ENCODE results near the gene HSD17B2. TPM values are rescaled to one million over a fixed set of nuclear protein-coding genes. Genes with fewer than 3 reads are reported as not detected.
A peak's percentile ranks its signal among the peaks of the same experiment; 100 is the strongest.

Gene HSD17B2
- total RNA-seq, 2 donors from 2014 or later: not detected

DNA sequence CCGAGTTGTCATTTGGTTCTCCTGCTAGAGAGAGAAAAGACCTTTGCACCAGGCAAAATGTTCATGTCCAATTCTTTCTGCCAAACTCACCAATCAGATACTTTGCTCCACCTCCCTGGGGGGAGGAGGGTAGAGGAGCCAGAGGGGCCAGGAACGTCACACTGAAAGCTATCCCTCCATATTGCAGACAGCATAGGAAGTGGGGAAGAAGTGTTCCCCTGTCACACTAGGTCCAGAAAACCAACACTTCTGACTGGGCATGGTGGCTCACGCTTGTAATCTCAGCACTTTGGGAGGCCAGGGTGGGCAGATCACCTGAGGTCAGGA is 9.5 kb downstream of the HSD17B2 start:
- H3K4me1 ChIP-seq (ENCODE audit: control insufficient read depth, insufficient read depth, low read length): peaks cover under 1% of the 10 kb centered on the region
- H3K36me3 ChIP-seq (ENCODE audit: control insufficient read depth, insufficient read depth, low read length): no peaks in the 10 kb centered on the region
- WGBS, 2 experiments (ENCODE audit: insufficient coverage in 1 of 2, insufficient read length in 1 of 2): 91 to 100% methylated on average over 1 to 3 of the region's 3 CpGs
- H3K4me3 Mint-ChIP-seq: no peak overlapping the region
- TF ChIP-seq, protein P1, sequence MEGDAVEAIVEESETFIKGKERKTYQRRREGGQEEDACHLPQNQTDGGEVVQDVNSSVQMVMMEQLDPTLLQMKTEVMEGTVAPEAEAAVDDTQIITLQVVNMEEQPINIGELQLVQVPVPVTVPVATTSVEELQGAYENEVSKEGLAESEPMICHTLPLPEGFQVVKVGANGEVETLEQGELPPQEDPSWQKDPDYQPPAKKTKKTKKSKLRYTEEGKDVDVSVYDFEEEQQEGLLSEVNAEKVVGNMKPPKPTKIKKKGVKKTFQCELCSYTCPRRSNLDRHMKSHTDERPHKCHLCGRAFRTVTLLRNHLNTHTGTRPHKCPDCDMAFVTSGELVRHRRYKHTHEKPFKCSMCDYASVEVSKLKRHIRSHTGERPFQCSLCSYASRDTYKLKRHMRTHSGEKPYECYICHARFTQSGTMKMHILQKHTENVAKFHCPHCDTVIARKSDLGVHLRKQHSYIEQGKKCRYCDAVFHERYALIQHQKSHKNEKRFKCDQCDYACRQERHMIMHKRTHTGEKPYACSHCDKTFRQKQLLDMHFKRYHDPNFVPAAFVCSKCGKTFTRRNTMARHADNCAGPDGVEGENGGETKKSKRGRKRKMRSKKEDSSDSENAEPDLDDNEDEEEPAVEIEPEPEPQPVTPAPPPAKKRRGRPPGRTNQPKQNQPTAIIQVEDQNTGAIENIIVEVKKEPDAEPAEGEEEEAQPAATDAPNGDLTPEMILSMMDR (conservative IDR thresholded peaks at IDR 0.05): no peak
- no peaks in the 10 kb centered on the region for H3K36me3 Mint-ChIP-seq (ENCODE audit: low read depth)
- no peaks in the 10 kb centered on the region for H3K9me3 Mint-ChIP-seq
- H3K4me3 ChIP-seq (ENCODE audit: low read length): no peak overlapping the region
- H3K27ac ChIP-seq (ENCODE audit: low read depth, low read length): no peak overlapping the region
- H3K27ac Mint-ChIP-seq: no peak overlapping the region
- H3K4me1 Mint-ChIP-seq: peaks cover 2% of the 10 kb centered on the region
- H3K27me3 Mint-ChIP-seq (ENCODE audit: insufficient read depth): peaks cover 10% of the 10 kb centered on the region
- no peaks in the 10 kb centered on the region for H3K9me3 ChIP-seq (ENCODE audit: control insufficient read depth, low read length)
- no peaks in the 10 kb centered on the region for H3K27me3 ChIP-seq (ENCODE audit: control insufficient read depth, insufficient read depth, low read length, poor library complexity, severe bottlenecking)
- DNase-seq: no peak
- H3K9ac ChIP-seq (ENCODE audit: extremely low read depth, low read length, poor library complexity, severe bottlenecking): no peak overlapping the region

DNA sequence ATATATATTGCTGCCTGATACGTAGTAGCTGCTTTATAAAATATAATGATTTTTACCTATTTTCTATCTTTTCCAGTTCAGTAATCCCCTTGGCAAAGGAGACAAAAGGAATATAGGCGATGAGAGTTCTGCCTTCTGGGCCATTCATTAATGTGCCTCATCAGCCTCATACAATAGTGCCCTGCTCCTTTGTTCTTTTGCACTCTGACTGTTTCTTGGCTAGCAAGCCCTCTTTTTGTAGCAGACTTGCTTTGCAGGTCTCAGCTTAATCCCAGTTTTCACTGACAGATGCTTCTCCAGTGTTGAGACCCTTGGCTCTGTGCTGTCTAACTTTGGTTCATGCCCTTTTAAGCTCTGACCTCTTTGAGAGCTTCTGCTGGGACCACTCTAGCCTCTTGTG is 10.4 kb downstream of the HSD17B2 start:
- Mint-ChIP-seq H3K27ac (no peak overlapping the region), H3K4me1 (peaks cover 9% of the 10 kb centered on the region), H3K9me3 (no peaks in the 10 kb centered on the region), H3K36me3 (ENCODE audit: low read depth) (no peaks in the 10 kb centered on the region), H3K4me3 (no peak overlapping the region), H3K27me3 (ENCODE audit: insufficient read depth) (peaks cover 10% of the 10 kb centered on the region)
- Histone ChIP-seq H3K36me3 (ENCODE audit: control insufficient read depth, insufficient read depth, low read length) (no peaks in the 10 kb centered on the region), H3K4me3 (ENCODE audit: low read length) (no peak overlapping the region), H3K9ac (ENCODE audit: extremely low read depth, low read length, poor library complexity, severe bottlenecking) (no peak overlapping the region), H3K27me3 (ENCODE audit: control insufficient read depth, insufficient read depth, low read length, poor library complexity, severe bottlenecking) (no peaks in the 10 kb centered on the region), H3K9me3 (ENCODE audit: control insufficient read depth, low read length) (no peaks in the 10 kb centered on the region), H3K27ac (ENCODE audit: low read depth, low read length) (peak overlapping the region; percentile 5), H3K4me1 (ENCODE audit: control insufficient read depth, insufficient read depth, low read length) (peaks cover 4% of the 10 kb centered on the region)
- DNase-seq: no peak
- TF ChIP-seq, protein P1 (conservative IDR thresholded peaks at IDR 0.05): no peak
- WGBS, 2 experiments (ENCODE audit: insufficient coverage in 1 of 2, insufficient read length in 1 of 2): 67 to 98% methylated on average over 1 of the region's 2 CpGs

GRCh38 chr16:82046541-82046940 is 11.5 kb downstream of the HSD17B2 start:
- Histone ChIP-seq H3K36me3 (ENCODE audit: control insufficient read depth, insufficient read depth, low read length) (no peaks in the 10 kb centered on the region), H3K9ac (ENCODE audit: extremely low read depth, low read length, poor library complexity, severe bottlenecking) (no peak overlapping the region), H3K27ac (ENCODE audit: low read depth, low read length) (no peak overlapping the region), H3K4me3 (ENCODE audit: low read length) (no peak overlapping the region), H3K27me3 (ENCODE audit: control insufficient read depth, insufficient read depth, low read length, poor library complexity, severe bottlenecking) (no peaks in the 10 kb centered on the region), H3K4me1 (ENCODE audit: control insufficient read depth, insufficient read depth, low read length) (peaks cover 4% of the 10 kb centered on the region), H3K9me3 (ENCODE audit: control insufficient read depth, low read length) (no peaks in the 10 kb centered on the region)
- TF ChIP-seq, protein P1 (conservative IDR thresholded peaks at IDR 0.05): no peak
- H3K9me3 Mint-ChIP-seq: no peaks in the 10 kb centered on the region
- H3K36me3 Mint-ChIP-seq (ENCODE audit: low read depth): no peaks in the 10 kb centered on the region
- H3K27ac Mint-ChIP-seq: no peak overlapping the region
- no peak overlapping the region for H3K4me3 Mint-ChIP-seq
- peaks cover 19% of the 10 kb centered on the region for H3K4me1 Mint-ChIP-seq
- WGBS, 2 experiments (ENCODE audit: insufficient coverage in 1 of 2, insufficient read length in 1 of 2): 93 to 100% methylated on average over 1 to 4 of the region's 4 CpGs
- peaks cover 7% of the 10 kb centered on the region for H3K27me3 Mint-ChIP-seq (ENCODE audit: insufficient read depth)
- DNase-seq: no peak

Data from endodermal cell (in vitro differentiated cells).